ENCODE data around the gene PLVAP. TPM values are rescaled to one million over a fixed set of nuclear protein-coding genes. Genes with fewer than 3 reads are reported as not detected.

Gene PLVAP
- polyA plus RNA-seq, 2 of the 4 experiments (the other 2 are of a cell fraction), result not detected

DNA sequence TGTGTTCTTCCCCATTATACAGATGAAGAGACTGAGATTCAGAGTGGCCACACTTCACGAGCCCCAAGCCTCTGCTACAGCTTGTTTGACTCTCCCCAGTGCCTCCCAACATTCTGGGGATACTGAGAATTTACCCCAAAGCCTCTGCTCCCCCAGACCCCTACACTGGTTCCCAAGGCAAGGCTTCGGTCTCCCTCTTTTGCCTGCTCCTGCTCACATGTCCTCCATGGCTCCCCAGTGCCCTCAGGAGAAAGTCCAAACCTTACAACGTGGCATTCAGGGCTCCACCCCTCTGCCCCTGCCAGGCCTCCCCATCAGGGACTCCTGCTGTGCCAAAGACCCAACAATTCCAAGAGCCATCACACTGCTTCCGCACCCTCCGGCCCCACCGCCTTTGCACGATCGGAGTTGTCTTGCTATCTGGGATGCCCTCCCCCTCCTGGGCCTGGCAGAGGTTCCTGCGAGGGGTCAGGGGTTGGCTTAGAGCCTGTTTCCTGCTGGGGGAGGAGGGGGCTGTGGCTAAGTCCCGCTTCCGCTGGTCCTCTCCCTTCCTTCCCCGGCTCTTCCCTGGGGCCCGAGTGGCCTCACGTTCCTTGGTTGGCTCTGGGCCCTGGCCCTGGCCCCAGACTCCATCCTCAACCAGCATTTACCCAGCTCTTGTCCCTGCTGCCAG is 24.4 kb downstream of the PLVAP start:
- Histone ChIP-seq H3K4me1 (peaks cover 13% of the 10 kb centered on the region), H3K4me2 (no peak overlapping the region), H3K27ac (no peak overlapping the region), H3K9me3 (no peaks in the 10 kb centered on the region), H3K4me3 (no peak overlapping the region)
- no peak for DNase-seq (ENCODE audit: low read depth in 1 of 2, low spot score in 1 of 2)
- POLR2A ChIA-PET, result no interaction called here
- WGBS (ENCODE audit: missing lambda C conversion rate), result 73% methylated on average over 13 of the region's 14 CpGs
- no peak for FAIRE-seq
- ATAC-seq, result no peak; a peak in 1 of 6 replicates
- peak; percentile 67 for TF ChIP-seq ZFP36 (IDR thresholded peaks at IDR 0.05; ENCODE audit: borderline replicate concordance, partially characterized antibody)
- no peak for TF ChIP-seq SREBF2 (IDR thresholded peaks at IDR 0.05)
- TF ChIP-seq, protein P1, sequence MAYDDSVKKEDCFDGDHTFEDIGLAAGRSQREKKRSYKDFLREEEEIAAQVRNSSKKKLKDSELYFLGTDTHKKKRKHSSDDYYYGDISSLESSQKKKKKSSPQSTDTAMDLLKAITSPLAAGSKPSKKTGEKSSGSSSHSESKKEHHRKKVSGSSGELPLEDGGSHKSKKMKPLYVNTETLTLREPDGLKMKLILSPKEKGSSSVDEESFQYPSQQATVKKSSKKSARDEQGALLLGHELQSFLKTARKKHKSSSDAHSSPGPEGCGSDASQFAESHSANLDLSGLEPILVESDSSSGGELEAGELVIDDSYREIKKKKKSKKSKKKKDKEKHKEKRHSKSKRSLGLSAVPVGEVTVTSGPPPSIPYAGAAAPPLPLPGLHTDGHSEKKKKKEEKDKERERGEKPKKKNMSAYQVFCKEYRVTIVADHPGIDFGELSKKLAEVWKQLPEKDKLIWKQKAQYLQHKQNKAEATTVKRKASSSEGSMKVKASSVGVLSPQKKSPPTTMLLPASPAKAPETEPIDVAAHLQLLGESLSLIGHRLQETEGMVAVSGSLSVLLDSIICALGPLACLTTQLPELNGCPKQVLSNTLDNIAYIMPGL (CRISPR knock-in tag; IDR thresholded peaks at IDR 0.05; ENCODE audit: borderline replicate concordance), result no peak
- CTCF ChIA-PET, result interaction anchor here (3.7 kb wide), 1 partner anchor 33 kb away, joined by 17 read pairs; no protein-coding TSS in a partner anchor

DNA sequence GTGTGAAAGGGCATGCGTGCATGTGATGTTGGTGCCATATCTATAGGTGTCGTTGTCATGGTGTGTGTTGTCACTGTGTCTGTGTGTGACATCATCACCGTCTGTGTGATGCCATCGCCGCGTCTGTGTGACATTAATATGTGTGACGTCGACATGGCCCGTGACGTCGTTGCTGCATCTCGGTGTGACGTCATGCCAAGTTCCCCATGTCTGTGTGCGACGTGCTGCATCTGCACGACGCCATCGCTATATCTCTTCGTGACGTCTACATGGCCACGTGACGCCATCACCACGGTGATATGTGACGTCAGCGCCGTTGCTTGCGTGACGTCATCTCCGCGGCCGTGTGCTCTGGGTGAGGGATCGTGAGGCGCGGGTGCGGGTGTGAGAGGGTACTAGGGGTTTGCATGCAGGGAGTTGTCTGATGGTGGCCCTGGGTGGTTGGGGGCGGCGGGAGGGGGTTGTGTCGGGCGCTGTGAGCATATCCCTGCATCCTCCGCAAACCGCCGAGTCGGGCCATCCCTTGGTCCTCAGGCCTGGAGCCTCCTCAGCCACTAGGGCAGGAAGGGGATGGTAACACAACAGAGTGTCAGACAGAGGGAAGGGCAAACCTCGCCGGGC is 25.2 kb downstream of the PLVAP start:
- Histone ChIP-seq H3K4me2 (no peak overlapping the region), H3K4me3 (no peak overlapping the region), H3K9me3 (no peaks in the 10 kb centered on the region), H3K27ac (no peak overlapping the region), H3K4me1 (peaks cover 7% of the 10 kb centered on the region)
- ATAC-seq (no peak), DNase-seq (ENCODE audit: low read depth in 1 of 2, low spot score in 1 of 2) (no peak), FAIRE-seq (no peak)
- WGBS (ENCODE audit: missing lambda C conversion rate), result 91% methylated on average over 37 of the region's 45 CpGs
- POLR2A ChIA-PET, result no interaction called here
- TF ChIP-seq ESRRA (IDR thresholded peaks at IDR 0.05; ENCODE audit: borderline replicate concordance, low read length), result no peak
- TF ChIP-seq, protein P2, sequence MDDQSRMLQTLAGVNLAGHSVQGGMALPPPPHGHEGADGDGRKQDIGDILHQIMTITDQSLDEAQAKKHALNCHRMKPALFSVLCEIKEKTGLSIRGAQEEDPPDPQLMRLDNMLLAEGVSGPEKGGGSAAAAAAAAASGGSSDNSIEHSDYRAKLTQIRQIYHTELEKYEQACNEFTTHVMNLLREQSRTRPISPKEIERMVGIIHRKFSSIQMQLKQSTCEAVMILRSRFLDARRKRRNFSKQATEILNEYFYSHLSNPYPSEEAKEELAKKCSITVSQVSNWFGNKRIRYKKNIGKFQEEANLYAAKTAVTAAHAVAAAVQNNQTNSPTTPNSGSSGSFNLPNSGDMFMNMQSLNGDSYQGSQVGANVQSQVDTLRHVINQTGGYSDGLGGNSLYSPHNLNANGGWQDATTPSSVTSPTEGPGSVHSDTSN (IDR thresholded peaks at IDR 0.05), result no peak
- TF ChIP-seq CHD4 (IDR thresholded peaks at IDR 0.05; ENCODE audit: borderline replicate concordance), result no peak
- no peak for TF ChIP-seq HDAC2 (IDR thresholded peaks at IDR 0.05)
- TF ChIP-seq RAD21 (conservative IDR thresholded peaks at IDR 0.05 in 1 of 2, IDR thresholded peaks at IDR 0.05 in 1 of 2), result no peak
- TF ChIP-seq POLR2A (IDR thresholded peaks at IDR 0.05; ENCODE audit: low read length), result no peak
- CTCF ChIA-PET, result no interaction called here

DNA sequence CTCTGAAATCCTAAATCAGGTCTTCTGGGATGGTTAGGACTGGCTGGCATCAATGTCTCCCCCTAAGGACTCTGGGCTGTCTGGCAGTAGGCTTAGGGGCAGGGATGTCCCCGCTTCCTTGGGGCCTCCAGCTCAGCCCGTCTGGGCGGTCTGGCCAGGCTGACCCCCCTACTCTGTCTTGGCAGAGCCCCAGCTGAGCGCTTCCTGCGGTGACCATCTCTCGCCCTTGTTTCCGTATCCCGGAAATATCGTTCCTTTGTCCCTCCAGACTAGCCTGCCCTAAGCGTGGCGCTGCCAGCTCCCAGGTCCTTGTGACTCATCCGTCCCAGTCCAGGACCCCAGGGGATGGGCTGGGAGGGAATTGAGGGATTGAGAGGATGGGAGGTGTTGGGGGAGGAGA is 28.4 kb downstream of the PLVAP start:
- Histone ChIP-seq H3K27ac (peak overlapping the region; percentile 68 to 86), H3K4me2 (peak overlapping the region; percentile 64), H3K4me3 (no peak overlapping the region), H3K9me3 (no peaks in the 10 kb centered on the region), H3K4me1 (peaks cover 7% of the 10 kb centered on the region)
- ATAC-seq, result peak; percentile 54 to 63; a peak in 5 of 6 replicates
- DNase-seq (ENCODE audit: low read depth in 1 of 2, low spot score in 1 of 2), result peak; percentile 43 to 62
- FAIRE-seq, result no peak
- WGBS (ENCODE audit: missing lambda C conversion rate), result 2% methylated on average over 7 of the region's 12 CpGs
- POLR2A ChIA-PET, result interaction anchor here (1.0 kb wide), 1 partner anchor 56 kb away, joined by 3 read pairs; no protein-coding TSS in a partner anchor
- TF ChIP-seq HOXB13 (CRISPR knock-in tag; IDR thresholded peaks at IDR 0.05; ENCODE audit: low read depth), result no peak
- no peak for TF ChIP-seq FOSL2 (IDR thresholded peaks at IDR 0.05)
- peak; percentile 63 for TF ChIP-seq FOSL2 (CRISPR knock-in tag; IDR thresholded peaks at IDR 0.05)
- TF ChIP-seq, protein P3, sequence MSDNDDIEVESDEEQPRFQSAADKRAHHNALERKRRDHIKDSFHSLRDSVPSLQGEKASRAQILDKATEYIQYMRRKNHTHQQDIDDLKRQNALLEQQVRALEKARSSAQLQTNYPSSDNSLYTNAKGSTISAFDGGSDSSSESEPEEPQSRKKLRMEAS (IDR thresholded peaks at IDR 0.05), result 0 out of 2 replicates have a peak, but pooled peaks have one; percentile 20
- CTCF ChIA-PET, result interaction anchor here (0.9 to 10.8 kb wide), 4 partner anchors 14 to 99 kb away, joined by 3 to 111 read pairs (median 4); no protein-coding TSS in a partner anchor

DNA sequence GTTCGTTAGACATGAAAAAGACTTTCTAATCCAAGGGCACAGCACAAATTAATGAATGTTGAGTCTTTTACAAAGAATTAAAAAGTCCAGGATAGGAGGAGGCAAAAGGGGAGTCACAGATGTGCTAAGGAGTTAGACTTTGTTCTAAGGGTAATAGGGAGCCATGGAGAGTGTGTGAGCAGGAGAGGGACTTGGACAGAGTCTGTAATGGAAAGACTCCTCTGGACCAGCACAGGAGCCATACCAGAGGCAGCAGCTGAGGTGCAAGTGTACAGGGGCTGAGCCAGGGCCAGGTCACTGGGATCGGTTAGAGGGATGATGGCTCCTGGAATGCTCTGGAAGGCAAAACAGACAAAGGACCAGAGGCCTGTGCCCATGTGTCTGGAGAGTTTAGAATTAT is 29.3 kb downstream of the PLVAP start:
- H3K4me3 ChIP-seq, result no peak overlapping the region
- ChIA-PET POLR2A (no interaction called here), CTCF (interaction anchor here (0.9 to 10.8 kb wide), 4 partner anchors 8 to 100 kb away, joined by 3 to 111 read pairs (median 4); no protein-coding TSS in a partner anchor)
- no peaks in the 10 kb centered on the region for H3K9me3 ChIP-seq
- H3K4me1 ChIP-seq, result peaks cover 7% of the 10 kb centered on the region
- DNase-seq (ENCODE audit: low read depth in 1 of 2, low spot score in 1 of 2), result no peak
- ATAC-seq, result no peak
- no peak overlapping the region; the same call in 2 of the 3 replicates for H3K4me2 ChIP-seq
- WGBS (ENCODE audit: missing lambda C conversion rate), result 85% methylated on average over 2 of the region's 2 CpGs
- TF ChIP-seq FOSL2 (IDR thresholded peaks at IDR 0.05) (no peak), FOSL2 (CRISPR knock-in tag; IDR thresholded peaks at IDR 0.05) (no peak), KDM1A (IDR thresholded peaks at IDR 0.05; ENCODE audit: low read depth) (0 out of 2 replicates have a peak, but pooled peaks have one; percentile 42), ZFP36 (IDR thresholded peaks at IDR 0.05; ENCODE audit: borderline replicate concordance, partially characterized antibody) (peak; percentile 74)
- FAIRE-seq, result no peak
- peak overlapping the region; percentile 68 to 86; a peak in 5 of 6 replicates for H3K27ac ChIP-seq
